ENCODE measurements around the gene LRCH2.
A peak's percentile ranks its signal among the peaks of the same experiment; 100 is the strongest.
"Not testable (repeated sequence)": the region's sequence is repeated elsewhere in the genome, so short reads cannot be mapped to it uniquely, and the experiment has no call there.

Gene LRCH2

GRCh38 chrX:115251458-115252233, 17.8 kb upstream of the LRCH2 start:
- WGBS, 2 experiments = 83 to 100% methylated on average over 1 of the region's 2 CpGs
- Histone ChIP-seq H3K4me3 (ENCODE audit: insufficient read depth, low read depth, low read length) (no peak overlapping the region), H3K4me1 (ENCODE audit: control insufficient read depth, insufficient read depth, low read length) (no peaks in the 10 kb centered on the region), H3K9me3 (ENCODE audit: control insufficient read depth, low read length) (no peaks in the 10 kb centered on the region), H3K27ac (ENCODE audit: insufficient read depth, low read depth, low read length, poor library complexity, severe bottlenecking) (no peak overlapping the region), H3K36me3 (ENCODE audit: control insufficient read depth, insufficient read depth, low read length) (no peaks in the 10 kb centered on the region), H3K27me3 (ENCODE audit: control insufficient read depth, insufficient read depth, low read length, poor library complexity, severe bottlenecking) (no peaks in the 10 kb centered on the region)

- H3K9me3 ChIP-seq (ENCODE audit: control insufficient read depth, low read length) = no peaks in the 10 kb centered on the region
- H3K4me1 ChIP-seq (ENCODE audit: control insufficient read depth, insufficient read depth, low read length) = no peaks in the 10 kb centered on the region
- H3K36me3 ChIP-seq (ENCODE audit: control insufficient read depth, insufficient read depth, low read length) = no peaks in the 10 kb centered on the region
- H3K27ac ChIP-seq (ENCODE audit: insufficient read depth, low read depth, low read length, poor library complexity, severe bottlenecking) = no peak overlapping the region
- H3K27me3 ChIP-seq (ENCODE audit: control insufficient read depth, insufficient read depth, low read length, poor library complexity, severe bottlenecking) = no peaks in the 10 kb centered on the region
- 73% methylated on average over 1 of the region's 1 CpG; no CpG with 5 or more reads in 1 of the 2 experiments for WGBS, 2 experiments
- no peak overlapping the region for H3K4me3 ChIP-seq (ENCODE audit: insufficient read depth, low read depth, low read length)
Measured at GRCh38 chrX:115237056-115237455, 3.2 kb upstream of the LRCH2 start.

DNA sequence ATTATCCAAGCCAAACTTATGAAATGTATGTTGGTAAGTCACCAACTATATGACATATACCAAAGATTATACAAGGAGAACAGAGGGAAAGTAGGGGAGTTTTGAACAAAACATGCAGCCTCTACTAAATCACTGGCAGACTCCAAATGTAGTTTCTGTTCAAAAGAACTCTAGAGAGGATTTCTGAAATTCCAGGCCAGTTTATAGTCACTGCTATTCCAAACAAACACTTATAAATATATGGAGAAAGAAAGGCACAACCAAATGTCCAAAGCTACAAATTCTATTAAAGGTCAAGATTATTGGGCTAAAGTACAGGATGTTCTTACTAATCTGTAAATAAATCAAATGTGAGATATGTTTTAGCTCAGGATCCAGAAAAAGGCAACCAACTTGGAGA, 2.7 kb upstream of the LRCH2 start:
- no peaks in the 10 kb centered on the region for H3K4me1 ChIP-seq (ENCODE audit: control insufficient read depth, insufficient read depth, low read length)
- H3K9me3 ChIP-seq (ENCODE audit: control insufficient read depth, low read length) = no peaks in the 10 kb centered on the region
- H3K27ac ChIP-seq (ENCODE audit: insufficient read depth, low read depth, low read length, poor library complexity, severe bottlenecking) = no peak overlapping the region
- no peak overlapping the region for H3K4me3 ChIP-seq (ENCODE audit: insufficient read depth, low read depth, low read length)
- H3K36me3 ChIP-seq (ENCODE audit: control insufficient read depth, insufficient read depth, low read length) = no peaks in the 10 kb centered on the region
- H3K27me3 ChIP-seq (ENCODE audit: control insufficient read depth, insufficient read depth, low read length, poor library complexity, severe bottlenecking) = no peaks in the 10 kb centered on the region

- no peaks in the 10 kb centered on the region for H3K9me3 ChIP-seq (ENCODE audit: control insufficient read depth, low read length)
- no peaks in the 10 kb centered on the region for H3K4me1 ChIP-seq (ENCODE audit: control insufficient read depth, insufficient read depth, low read length)
- H3K36me3 ChIP-seq (ENCODE audit: control insufficient read depth, insufficient read depth, low read length) = no peaks in the 10 kb centered on the region
- 22 to 30% methylated on average over 2 to 3 of the region's 3 CpGs for WGBS, 2 experiments
- no peaks in the 10 kb centered on the region for H3K27me3 ChIP-seq (ENCODE audit: control insufficient read depth, insufficient read depth, low read length, poor library complexity, severe bottlenecking)
- no peak overlapping the region for H3K27ac ChIP-seq (ENCODE audit: insufficient read depth, low read depth, low read length, poor library complexity, severe bottlenecking)
- peak overlapping the region; percentile 58 for H3K4me3 ChIP-seq (ENCODE audit: insufficient read depth, low read depth, low read length)
Measured at GRCh38 chrX:115234461-115234860, 565 bp upstream of the LRCH2 start.

DNA sequence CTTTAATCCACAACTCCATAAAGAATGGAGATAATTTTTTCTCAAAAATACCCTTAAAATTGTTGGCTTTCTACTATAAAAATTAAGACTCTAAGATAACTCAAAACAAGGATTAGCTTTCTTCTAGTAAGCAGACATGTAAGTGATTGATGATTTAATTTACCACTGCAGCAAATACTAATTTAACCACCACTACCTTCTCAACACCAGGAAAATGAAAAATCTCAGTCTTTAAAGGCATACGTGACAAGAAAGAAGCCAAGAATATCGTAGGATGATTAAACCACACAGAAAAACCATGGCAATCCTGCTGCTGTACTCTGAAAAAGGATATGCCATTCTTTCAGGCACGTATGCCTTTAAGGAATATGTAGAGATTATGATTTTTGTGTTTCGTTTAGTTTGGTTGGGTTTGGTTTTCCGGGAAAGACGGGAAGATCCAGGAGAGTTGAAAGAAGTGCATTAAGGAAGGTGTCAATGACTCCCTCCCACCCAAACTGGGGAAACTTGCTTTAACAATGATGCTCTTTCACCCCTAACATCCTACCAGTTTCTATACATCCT, 881 bp downstream of the LRCH2 start:
- WGBS, 2 experiments = 15 to 17% methylated on average over 6 of the region's 6 CpGs
- H3K9me3 ChIP-seq (ENCODE audit: control insufficient read depth, low read length) = no peaks in the 10 kb centered on the region
- peak overlapping the region; percentile 58 for H3K4me3 ChIP-seq (ENCODE audit: insufficient read depth, low read depth, low read length)
- H3K36me3 ChIP-seq (ENCODE audit: control insufficient read depth, insufficient read depth, low read length) = no peaks in the 10 kb centered on the region
- no peak overlapping the region for H3K27ac ChIP-seq (ENCODE audit: insufficient read depth, low read depth, low read length, poor library complexity, severe bottlenecking)
- no peaks in the 10 kb centered on the region for H3K27me3 ChIP-seq (ENCODE audit: control insufficient read depth, insufficient read depth, low read length, poor library complexity, severe bottlenecking)
- no peaks in the 10 kb centered on the region for H3K4me1 ChIP-seq (ENCODE audit: control insufficient read depth, insufficient read depth, low read length)

- Histone ChIP-seq H3K9me3 (ENCODE audit: control insufficient read depth, low read length) (no peaks in the 10 kb centered on the region), H3K27me3 (ENCODE audit: control insufficient read depth, insufficient read depth, low read length, poor library complexity, severe bottlenecking) (no peaks in the 10 kb centered on the region), H3K36me3 (ENCODE audit: control insufficient read depth, insufficient read depth, low read length) (no peaks in the 10 kb centered on the region), H3K4me1 (ENCODE audit: control insufficient read depth, insufficient read depth, low read length) (no peaks in the 10 kb centered on the region), H3K4me3 (ENCODE audit: insufficient read depth, low read depth, low read length) (no peak overlapping the region), H3K27ac (ENCODE audit: insufficient read depth, low read depth, low read length, poor library complexity, severe bottlenecking) (no peak overlapping the region)
- 85 to 88% methylated on average over 3 of the region's 4 CpGs for WGBS, 2 experiments
Measured at GRCh38 chrX:115229337-115230003, 4.4 kb downstream of the LRCH2 start.

GRCh38 chrX:115226929-115227328, 7.0 kb downstream of the LRCH2 start:
- Histone ChIP-seq H3K27ac (ENCODE audit: insufficient read depth, low read depth, low read length, poor library complexity, severe bottlenecking) (no peak overlapping the region), H3K4me1 (ENCODE audit: control insufficient read depth, insufficient read depth, low read length) (no peaks in the 10 kb centered on the region), H3K27me3 (ENCODE audit: control insufficient read depth, insufficient read depth, low read length, poor library complexity, severe bottlenecking) (no peaks in the 10 kb centered on the region), H3K36me3 (ENCODE audit: control insufficient read depth, insufficient read depth, low read length) (no peaks in the 10 kb centered on the region), H3K9me3 (ENCODE audit: control insufficient read depth, low read length) (no peaks in the 10 kb centered on the region), H3K4me3 (ENCODE audit: insufficient read depth, low read depth, low read length) (no peak overlapping the region)
- 10 to 17% methylated on average over 1 of the region's 1 CpG for WGBS, 2 experiments

- H3K36me3 ChIP-seq (ENCODE audit: control insufficient read depth, insufficient read depth, low read length); H3K9me3 ChIP-seq (ENCODE audit: control insufficient read depth, low read length); H3K4me3 ChIP-seq (ENCODE audit: insufficient read depth, low read depth, low read length); H3K27me3 ChIP-seq (ENCODE audit: control insufficient read depth, insufficient read depth, low read length, poor library complexity, severe bottlenecking); H3K4me1 ChIP-seq (ENCODE audit: control insufficient read depth, insufficient read depth, low read length); H3K27ac ChIP-seq (ENCODE audit: insufficient read depth, low read depth, low read length, poor library complexity, severe bottlenecking): not testable (repeated sequence)
- WGBS, 2 experiments = 81 to 100% methylated on average over 1 to 3 of the region's 4 CpGs
Measured at GRCh38 chrX:115217346-115217745, 16.6 kb downstream of the LRCH2 start.

DNA sequence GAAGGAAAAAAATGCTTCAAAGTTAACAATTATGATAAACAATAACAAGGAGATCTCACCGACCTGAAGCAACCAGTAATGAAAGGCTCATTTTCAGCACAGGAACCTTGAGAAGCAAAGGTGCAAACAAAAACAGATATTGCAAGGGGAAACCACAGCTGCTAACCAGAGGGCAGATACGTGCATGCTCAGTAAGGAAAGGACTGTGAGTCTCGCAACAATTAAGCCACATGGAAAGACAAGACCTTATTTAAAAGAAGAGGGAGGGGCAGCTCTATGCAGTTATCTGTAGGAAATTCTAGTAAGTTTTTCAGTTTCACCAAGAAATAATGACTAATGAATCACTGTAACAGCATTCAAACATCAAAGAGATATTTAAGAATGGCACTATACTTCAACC, 19.3 kb downstream of the LRCH2 start:
- H3K27ac ChIP-seq (ENCODE audit: insufficient read depth, low read depth, low read length, poor library complexity, severe bottlenecking) = no peak overlapping the region
- H3K4me1 ChIP-seq (ENCODE audit: control insufficient read depth, insufficient read depth, low read length) = no peaks in the 10 kb centered on the region
- 65 to 83% methylated on average over 3 of the region's 3 CpGs for WGBS, 2 experiments
- no peak overlapping the region for H3K4me3 ChIP-seq (ENCODE audit: insufficient read depth, low read depth, low read length)
- no peaks in the 10 kb centered on the region for H3K9me3 ChIP-seq (ENCODE audit: control insufficient read depth, low read length)
- no peaks in the 10 kb centered on the region for H3K27me3 ChIP-seq (ENCODE audit: control insufficient read depth, insufficient read depth, low read length, poor library complexity, severe bottlenecking)
- H3K36me3 ChIP-seq (ENCODE audit: control insufficient read depth, insufficient read depth, low read length) = no peaks in the 10 kb centered on the region

- H3K4me1 ChIP-seq (ENCODE audit: control insufficient read depth, insufficient read depth, low read length) = no peaks in the 10 kb centered on the region
- H3K27ac ChIP-seq (ENCODE audit: insufficient read depth, low read depth, low read length, poor library complexity, severe bottlenecking) = no peak overlapping the region
- WGBS, 2 experiments = 67 to 85% methylated on average over 1 of the region's 1 CpG
- no peak overlapping the region for H3K4me3 ChIP-seq (ENCODE audit: insufficient read depth, low read depth, low read length)
- H3K27me3 ChIP-seq (ENCODE audit: control insufficient read depth, insufficient read depth, low read length, poor library complexity, severe bottlenecking) = no peaks in the 10 kb centered on the region
- no peaks in the 10 kb centered on the region for H3K36me3 ChIP-seq (ENCODE audit: control insufficient read depth, insufficient read depth, low read length)
- no peaks in the 10 kb centered on the region for H3K9me3 ChIP-seq (ENCODE audit: control insufficient read depth, low read length)
Measured at GRCh38 chrX:115214151-115214550, 19.7 kb downstream of the LRCH2 start.

All from ectodermal cell (in vitro differentiated cells).